Neural cell (in vitro differentiated cells): Measurements from ENCODE around the gene CEP170B. TPM values are rescaled to one million over a fixed set of nuclear protein-coding genes. Genes with fewer than 3 reads are reported as not detected.

Experiments
- H2AFZ ChIP-seq: fragments of 200-600, 300-800 bp; sonication (generic), shearing (Covaris generic); 2 replicates; pipeline ENCODE4 v1.6.0; 2014; ENCODE audit warnings: low read depth, mild to moderate bottlenecking, antibody characterized with exemption, low read length, moderate library complexity
- H3F3A ChIP-seq: fragments of 200-600 bp; shearing (Covaris generic); 2 replicates; pipeline ENCODE4 v1.6.1; 2016; ENCODE audit warnings: mild to moderate bottlenecking, moderate library complexity, mixed read lengths, antibody characterized with exemption, low read length; ENCODE audit not compliant: insufficient read depth, poor library complexity, severe bottlenecking
- H3K27ac ChIP-seq: fragments of 200-600, 300-800 bp; sonication (generic), shearing (Covaris generic); 2 replicates; pipeline ENCODE4 v1.5.1; 2014; ENCODE audit warnings: mild to moderate bottlenecking, low read length, moderate library complexity
- H3K27me3 ChIP-seq: fragments of 300-800, 200-600 bp; sonication (generic), shearing (Covaris generic); 2 replicates; pipeline ENCODE4 v1.6.0; 2014; ENCODE audit warnings: mild to moderate bottlenecking, low read depth, low read length, moderate library complexity; ENCODE audit not compliant: insufficient read depth
- H3K36me3 ChIP-seq: fragments of 300-800, 200-600 bp; sonication (generic), shearing (Covaris generic); 2 replicates; pipeline ENCODE4 v1.5.1; 2014; ENCODE audit warnings: mild to moderate bottlenecking, antibody characterized with exemption, low read length, moderate library complexity; ENCODE audit not compliant: insufficient read depth
- H3K4me2 ChIP-seq: fragments of 300-800, 200-600 bp; sonication (generic), shearing (Covaris generic); 2 replicates; pipeline ENCODE4 v1.6.0; 2014; ENCODE audit warnings: mild to moderate bottlenecking, low read length
- H3K4me3 ChIP-seq: fragments of 300-800, 200-600 bp; sonication (generic), shearing (Covaris generic); 2 replicates; pipeline ENCODE4 v1.5.1; 2014; ENCODE audit warnings: mild to moderate bottlenecking, low read length, moderate library complexity
- H3K79me2 ChIP-seq: fragments of 200-600 bp; shearing (Covaris generic); replicated peaks from 2 replicates; pipeline ENCODE4 v1.6.0; 2014; ENCODE audit warnings: mild to moderate bottlenecking, low read length, moderate library complexity; ENCODE audit not compliant: insufficient read depth
- H3K9ac ChIP-seq: fragments of 300-800, 200-600 bp; sonication (generic), shearing (Covaris generic); 2 replicates; pipeline ENCODE4 v1.6.1; 2016; ENCODE audit warnings: mild to moderate bottlenecking, low read length, mixed read lengths
- H3K9me2 ChIP-seq: fragments of 200-600 bp; shearing (Covaris generic); 2 replicates; pipeline ENCODE4 v1.6.1; 2016; ENCODE audit warnings: mild to moderate bottlenecking, low read length, mixed read lengths; ENCODE audit not compliant: insufficient read depth
- H3K9me3 ChIP-seq: fragments of 200-600, 300-800 bp; sonication (generic), shearing (Covaris generic); 2 replicates; pipeline ENCODE4 v1.6.1; 2016; ENCODE audit warnings: mild to moderate bottlenecking, mixed run types, low read length, moderate library complexity, mixed read lengths
- H4K20me1 ChIP-seq: fragments of 200-600 bp; shearing (Covaris generic); 2 replicates; pipeline ENCODE4 v1.6.1; 2016; ENCODE audit warnings: mild to moderate bottlenecking, mixed run types; ENCODE audit not compliant: insufficient read depth
- EP300 ChIP-seq: fragments of 450-650 bp; conservative IDR thresholded peaks from 2 replicates; pipeline ENCODE4 v1.6.1; 2014; ENCODE audit warnings: antibody characterized with exemption, mild to moderate bottlenecking, moderate library complexity; ENCODE audit not compliant: poor library complexity, severe bottlenecking
- EZH2 ChIP-seq: fragments of 200-600, 300-800 bp; shearing (Covaris generic), sonication (generic); IDR thresholded peaks from 2 replicates; pipeline ENCODE4 v1.6.1; 2014; ENCODE audit warnings: antibody characterized with exemption, low read length, borderline replicate concordance, mild to moderate bottlenecking; ENCODE audit not compliant: insufficient read depth, poor library complexity, severe bottlenecking
- MXI1 ChIP-seq: fragments of 450-650 bp; conservative IDR thresholded peaks from 2 replicates; pipeline ENCODE4 v1.6.1; 2014; ENCODE audit warnings: antibody characterized with exemption, mild to moderate bottlenecking; ENCODE audit not compliant: poor library complexity, severe bottlenecking
- POLR2AphosphoS5 ChIP-seq: IDR thresholded peaks from 2 replicates; pipeline ENCODE4 v1.6.1; 2012
- RAD21 ChIP-seq: fragments of 450-650 bp; conservative IDR thresholded peaks from 2 replicates; pipeline ENCODE4 v1.6.1; 2014; ENCODE audit warnings: antibody characterized with exemption, mild to moderate bottlenecking, moderate library complexity
- SMC3 ChIP-seq: fragments of 450-650 bp; conservative IDR thresholded peaks from 2 replicates; pipeline ENCODE4 v1.6.1; 2014; ENCODE audit warnings: antibody characterized with exemption, mild to moderate bottlenecking, moderate library complexity; ENCODE audit not compliant: poor library complexity
- TAF1 ChIP-seq: IDR thresholded peaks from 2 replicates; pipeline ENCODE4 v1.6.1; 2012; ENCODE audit warnings: low read depth
- polyA plus RNA-seq: library from polyadenylated mRNA; depleted of rRNA; stranded (reverse); fragments of >200 nt; gene quantifications from 2 replicates; pipeline ENCODE4 v1.2.3, GENCODE V29; 2014
- TF ChIP-seq, protein P1 (sequence below): fragments of 450-650 bp; IDR thresholded peaks from 2 replicates; pipeline ENCODE4 v1.5.1; 2014; ENCODE audit warnings: antibody characterized with exemption, mild to moderate bottlenecking, moderate library complexity; ENCODE audit not compliant: poor library complexity, severe bottlenecking
- TF ChIP-seq, protein P2 (sequence below): IDR thresholded peaks from 2 replicates; pipeline ENCODE4 v1.6.1; 2012; ENCODE audit warnings: borderline replicate concordance

CEP170B gene
- polyA plus RNA-seq, 1 donor from 2014 or later: 11.6 TPM

DNA sequence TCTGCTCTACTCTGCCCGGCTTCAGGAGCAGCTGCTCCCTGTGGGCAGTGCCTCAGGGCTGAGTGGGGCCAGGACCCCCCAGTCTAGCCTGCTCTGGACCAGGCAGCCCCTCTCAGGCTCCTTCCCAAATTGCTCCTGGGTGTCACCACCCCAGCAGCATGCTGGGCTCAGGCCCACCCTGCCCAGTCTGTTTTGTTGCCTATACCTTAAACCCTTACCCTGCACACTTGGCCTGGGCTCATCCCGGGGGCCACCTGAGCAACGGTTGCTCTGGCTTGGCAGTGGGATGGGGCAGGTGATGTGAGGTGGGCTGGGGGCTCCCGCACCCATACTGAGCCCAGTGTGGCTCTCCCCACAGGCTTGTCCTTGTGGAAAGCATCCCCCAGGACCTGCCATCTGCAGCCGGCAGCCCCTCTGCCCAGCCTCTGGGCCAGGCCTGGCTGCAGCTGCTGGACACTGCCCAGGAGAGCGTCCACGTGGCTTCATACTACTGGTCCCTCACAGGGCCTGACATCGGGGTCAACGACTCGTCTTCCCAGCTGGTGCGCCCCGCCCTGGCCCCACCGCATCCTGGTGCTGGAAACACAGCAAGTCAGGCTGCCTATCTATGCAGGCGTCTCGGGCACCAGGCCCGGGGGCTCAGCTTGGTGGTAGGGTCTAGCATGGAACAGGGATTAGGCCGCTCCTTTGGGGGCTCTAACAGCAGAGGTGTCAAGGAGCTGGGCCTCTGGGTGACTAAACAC, 63.5 kb downstream of the CEP170B start:
- no peaks in the 10 kb centered on the region for H3K9me2 ChIP-seq
- H3K9ac ChIP-seq: no peak overlapping the region
- H3F3A ChIP-seq: no peaks in the 10 kb centered on the region
- H4K20me1 ChIP-seq: no peaks in the 10 kb centered on the region
- TF ChIP-seq RAD21 (no peak), TAF1 (no peak), POLR2AphosphoS5 (no peak), SMC3 (no peak), EP300 (no peak), MXI1 (no peak), EZH2 (no peak)
- TF ChIP-seq, protein P1, sequence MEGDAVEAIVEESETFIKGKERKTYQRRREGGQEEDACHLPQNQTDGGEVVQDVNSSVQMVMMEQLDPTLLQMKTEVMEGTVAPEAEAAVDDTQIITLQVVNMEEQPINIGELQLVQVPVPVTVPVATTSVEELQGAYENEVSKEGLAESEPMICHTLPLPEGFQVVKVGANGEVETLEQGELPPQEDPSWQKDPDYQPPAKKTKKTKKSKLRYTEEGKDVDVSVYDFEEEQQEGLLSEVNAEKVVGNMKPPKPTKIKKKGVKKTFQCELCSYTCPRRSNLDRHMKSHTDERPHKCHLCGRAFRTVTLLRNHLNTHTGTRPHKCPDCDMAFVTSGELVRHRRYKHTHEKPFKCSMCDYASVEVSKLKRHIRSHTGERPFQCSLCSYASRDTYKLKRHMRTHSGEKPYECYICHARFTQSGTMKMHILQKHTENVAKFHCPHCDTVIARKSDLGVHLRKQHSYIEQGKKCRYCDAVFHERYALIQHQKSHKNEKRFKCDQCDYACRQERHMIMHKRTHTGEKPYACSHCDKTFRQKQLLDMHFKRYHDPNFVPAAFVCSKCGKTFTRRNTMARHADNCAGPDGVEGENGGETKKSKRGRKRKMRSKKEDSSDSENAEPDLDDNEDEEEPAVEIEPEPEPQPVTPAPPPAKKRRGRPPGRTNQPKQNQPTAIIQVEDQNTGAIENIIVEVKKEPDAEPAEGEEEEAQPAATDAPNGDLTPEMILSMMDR: no peak
- TF ChIP-seq, protein P2, sequence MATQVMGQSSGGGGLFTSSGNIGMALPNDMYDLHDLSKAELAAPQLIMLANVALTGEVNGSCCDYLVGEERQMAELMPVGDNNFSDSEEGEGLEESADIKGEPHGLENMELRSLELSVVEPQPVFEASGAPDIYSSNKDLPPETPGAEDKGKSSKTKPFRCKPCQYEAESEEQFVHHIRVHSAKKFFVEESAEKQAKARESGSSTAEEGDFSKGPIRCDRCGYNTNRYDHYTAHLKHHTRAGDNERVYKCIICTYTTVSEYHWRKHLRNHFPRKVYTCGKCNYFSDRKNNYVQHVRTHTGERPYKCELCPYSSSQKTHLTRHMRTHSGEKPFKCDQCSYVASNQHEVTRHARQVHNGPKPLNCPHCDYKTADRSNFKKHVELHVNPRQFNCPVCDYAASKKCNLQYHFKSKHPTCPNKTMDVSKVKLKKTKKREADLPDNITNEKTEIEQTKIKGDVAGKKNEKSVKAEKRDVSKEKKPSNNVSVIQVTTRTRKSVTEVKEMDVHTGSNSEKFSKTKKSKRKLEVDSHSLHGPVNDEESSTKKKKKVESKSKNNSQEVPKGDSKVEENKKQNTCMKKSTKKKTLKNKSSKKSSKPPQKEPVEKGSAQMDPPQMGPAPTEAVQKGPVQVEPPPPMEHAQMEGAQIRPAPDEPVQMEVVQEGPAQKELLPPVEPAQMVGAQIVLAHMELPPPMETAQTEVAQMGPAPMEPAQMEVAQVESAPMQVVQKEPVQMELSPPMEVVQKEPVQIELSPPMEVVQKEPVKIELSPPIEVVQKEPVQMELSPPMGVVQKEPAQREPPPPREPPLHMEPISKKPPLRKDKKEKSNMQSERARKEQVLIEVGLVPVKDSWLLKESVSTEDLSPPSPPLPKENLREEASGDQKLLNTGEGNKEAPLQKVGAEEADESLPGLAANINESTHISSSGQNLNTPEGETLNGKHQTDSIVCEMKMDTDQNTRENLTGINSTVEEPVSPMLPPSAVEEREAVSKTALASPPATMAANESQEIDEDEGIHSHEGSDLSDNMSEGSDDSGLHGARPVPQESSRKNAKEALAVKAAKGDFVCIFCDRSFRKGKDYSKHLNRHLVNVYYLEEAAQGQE: no peak
- no peak overlapping the region for H3K4me2 ChIP-seq
- no peak overlapping the region for H2AFZ ChIP-seq
- H3K27ac ChIP-seq: no peak overlapping the region
- H3K79me2 ChIP-seq: no peaks in the 10 kb centered on the region
- H3K27me3 ChIP-seq: peaks cover 25% of the 10 kb centered on the region
- no peaks in the 10 kb centered on the region for H3K36me3 ChIP-seq
- H3K9me3 ChIP-seq: no peaks in the 10 kb centered on the region
- H3K4me3 ChIP-seq: no peak overlapping the region

- Histone ChIP-seq H2AFZ (no peak overlapping the region), H3K36me3 (no peaks in the 10 kb centered on the region), H3F3A (no peaks in the 10 kb centered on the region), H3K9me3 (no peaks in the 10 kb centered on the region), H3K4me2 (no peak overlapping the region), H3K4me3 (no peak overlapping the region), H4K20me1 (no peaks in the 10 kb centered on the region), H3K79me2 (no peaks in the 10 kb centered on the region), H3K27me3 (peaks cover 32% of the 10 kb centered on the region), H3K27ac (no peak overlapping the region), H3K9ac (no peak overlapping the region), H3K9me2 (no peaks in the 10 kb centered on the region)
- TF ChIP-seq EZH2 (no peak), TAF1 (no peak), MXI1 (no peak), EP300 (no peak), RAD21 (no peak), SMC3 (no peak), POLR2AphosphoS5 (no peak)
- TF ChIP-seq, protein P2: no peak
- TF ChIP-seq, protein P1: no peak
These were observed 64.5 kb downstream of the CEP170B start for GRCh38 chr14:104929268-104930230.
